Glutamatergic neuron (in vitro differentiated cells): ENCODE data around the gene HK1. TPM values are rescaled to one million over a fixed set of nuclear protein-coding genes. Genes with fewer than 3 reads are reported as not detected.

Source experiments
- DNase-seq: peaks from one replicate; pipeline ENCODE4 v3.0.0; 2022
- H3K27ac Mint-ChIP-seq: one replicate; pipeline ENCODE4 v1.8.0; 2020; ENCODE audit warnings: mild to moderate bottlenecking, mixed read lengths, inconsistent platforms; ENCODE audit not compliant: unreplicated experiment
- H3K27me3 Mint-ChIP-seq: one replicate; pipeline ENCODE4 v1.8.0; 2020; ENCODE audit warnings: mild to moderate bottlenecking, moderate library complexity, mixed read lengths, inconsistent platforms; ENCODE audit not compliant: unreplicated experiment
- H3K36me3 Mint-ChIP-seq: one replicate; pipeline ENCODE4 v1.8.0; 2020; ENCODE audit warnings: mild to moderate bottlenecking, mixed read lengths, inconsistent platforms; ENCODE audit not compliant: unreplicated experiment
- H3K4me1 Mint-ChIP-seq: one replicate; pipeline ENCODE4 v1.8.0; 2020; ENCODE audit warnings: mild to moderate bottlenecking, low read depth, mixed read lengths, inconsistent platforms; ENCODE audit not compliant: unreplicated experiment
- H3K4me3 Mint-ChIP-seq: one replicate; pipeline ENCODE4 v1.8.0; 2020; ENCODE audit warnings: mild to moderate bottlenecking, mixed read lengths, inconsistent platforms; ENCODE audit not compliant: unreplicated experiment
- H3K9me3 Mint-ChIP-seq: one replicate; pipeline ENCODE4 v1.8.0; 2020; ENCODE audit warnings: mild to moderate bottlenecking, moderate library complexity, mixed read lengths, inconsistent platforms; ENCODE audit not compliant: unreplicated experiment
- total RNA-seq: library from RNA; stranded (reverse); fragmentation: NEBNext Ultra II Directional; extraction: Animal tissue kit (Norgen Biotek cat#: 25700); gene quantifications from one replicate; pipeline ENCODE4 v1.2.1, GENCODE V29; 2021; ENCODE audit not compliant: unreplicated experiment
- TF ChIP-seq, protein P1 (sequence below): fragments of 200-600 bp; sonication (generic); IDR thresholded peaks from one replicate; pipeline ENCODE4 v1.5.0; 2021; ENCODE audit not compliant: partially characterized antibody, unreplicated experiment

The HK1 gene
- total RNA-seq, 1 donor from 2014 or later = 240 TPM

DNA sequence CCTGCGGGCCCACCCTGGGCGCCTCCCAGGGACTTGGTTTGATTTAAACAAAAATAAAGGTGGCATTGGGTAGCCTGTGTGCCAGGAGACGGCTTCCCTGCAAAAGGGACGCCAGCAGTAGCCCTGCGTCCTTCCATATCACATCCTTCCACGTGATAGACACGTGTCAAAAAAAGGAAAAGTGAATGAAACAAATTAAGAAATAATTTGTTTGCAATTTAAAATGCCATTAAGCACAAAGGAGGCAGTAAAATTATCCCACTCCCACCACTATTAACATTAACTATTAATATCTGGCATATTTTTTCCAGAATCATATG, 130.8 kb downstream of the HK1 start:
- TF ChIP-seq, protein P1, sequence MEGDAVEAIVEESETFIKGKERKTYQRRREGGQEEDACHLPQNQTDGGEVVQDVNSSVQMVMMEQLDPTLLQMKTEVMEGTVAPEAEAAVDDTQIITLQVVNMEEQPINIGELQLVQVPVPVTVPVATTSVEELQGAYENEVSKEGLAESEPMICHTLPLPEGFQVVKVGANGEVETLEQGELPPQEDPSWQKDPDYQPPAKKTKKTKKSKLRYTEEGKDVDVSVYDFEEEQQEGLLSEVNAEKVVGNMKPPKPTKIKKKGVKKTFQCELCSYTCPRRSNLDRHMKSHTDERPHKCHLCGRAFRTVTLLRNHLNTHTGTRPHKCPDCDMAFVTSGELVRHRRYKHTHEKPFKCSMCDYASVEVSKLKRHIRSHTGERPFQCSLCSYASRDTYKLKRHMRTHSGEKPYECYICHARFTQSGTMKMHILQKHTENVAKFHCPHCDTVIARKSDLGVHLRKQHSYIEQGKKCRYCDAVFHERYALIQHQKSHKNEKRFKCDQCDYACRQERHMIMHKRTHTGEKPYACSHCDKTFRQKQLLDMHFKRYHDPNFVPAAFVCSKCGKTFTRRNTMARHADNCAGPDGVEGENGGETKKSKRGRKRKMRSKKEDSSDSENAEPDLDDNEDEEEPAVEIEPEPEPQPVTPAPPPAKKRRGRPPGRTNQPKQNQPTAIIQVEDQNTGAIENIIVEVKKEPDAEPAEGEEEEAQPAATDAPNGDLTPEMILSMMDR = no peak
- H3K4me1 Mint-ChIP-seq = peaks cover 22% of the 10 kb centered on the region
- H3K27ac Mint-ChIP-seq = no peak overlapping the region
- H3K9me3 Mint-ChIP-seq = peaks cover 12% of the 10 kb centered on the region
- peak overlapping the region; percentile 65 for H3K4me3 Mint-ChIP-seq
- peaks cover 7% of the 10 kb centered on the region for H3K27me3 Mint-ChIP-seq
- H3K36me3 Mint-ChIP-seq = peaks cover 4% of the 10 kb centered on the region
- DNase-seq = no peak

DNA sequence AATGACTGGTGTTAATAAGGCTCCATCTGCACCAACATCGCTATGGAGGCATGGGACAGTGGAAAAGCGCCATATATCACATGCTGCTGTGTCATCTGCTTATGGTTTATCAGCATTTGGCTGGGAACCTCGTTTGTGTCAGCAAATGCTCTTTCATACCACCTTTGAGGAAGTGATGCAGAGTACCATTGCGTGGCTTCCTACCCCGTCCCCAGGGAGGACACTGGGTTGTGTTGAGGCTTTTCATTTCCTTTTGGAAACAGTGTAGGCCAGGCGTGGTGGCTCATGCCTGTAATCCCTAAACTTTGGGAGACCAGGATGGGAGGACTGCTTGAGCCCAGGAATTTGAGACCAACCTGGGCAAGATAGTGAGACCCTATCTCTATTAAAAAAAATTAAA, 131.7 kb downstream of the HK1 start:
- no peak for DNase-seq
- Mint-ChIP-seq H3K27ac (no peak overlapping the region), H3K36me3 (no peaks in the 10 kb centered on the region), H3K4me1 (peaks cover 23% of the 10 kb centered on the region), H3K9me3 (peaks cover 10% of the 10 kb centered on the region), H3K4me3 (no peak overlapping the region), H3K27me3 (peaks cover 7% of the 10 kb centered on the region)
- TF ChIP-seq, protein P1 = no peak

DNA sequence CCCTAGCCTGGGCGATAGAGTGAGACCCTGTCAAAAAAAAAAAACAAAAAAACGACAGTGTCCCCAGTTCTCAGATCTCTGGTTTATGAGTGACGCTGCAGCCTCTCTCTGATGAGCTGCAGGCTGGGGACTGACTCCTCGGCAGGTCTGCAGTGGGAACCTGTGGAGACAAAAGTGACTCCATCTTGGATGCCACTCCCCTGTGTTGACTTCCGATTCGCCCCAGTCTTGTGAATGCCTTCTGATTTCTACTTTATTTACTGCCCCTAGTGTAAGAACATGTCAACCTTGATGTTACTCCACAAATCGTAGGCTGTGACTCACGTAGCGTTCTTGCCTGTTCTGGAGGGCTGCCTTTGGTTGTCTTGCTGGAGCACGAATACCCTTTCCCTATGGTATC, 132.2 kb downstream of the HK1 start:
- Mint-ChIP-seq H3K27me3 (peaks cover 7% of the 10 kb centered on the region), H3K27ac (no peak overlapping the region), H3K9me3 (peaks cover 8% of the 10 kb centered on the region), H3K4me1 (peaks cover 20% of the 10 kb centered on the region), H3K4me3 (no peak overlapping the region), H3K36me3 (no peaks in the 10 kb centered on the region)
- TF ChIP-seq, protein P1 = no peak
- DNase-seq = no peak

DNA sequence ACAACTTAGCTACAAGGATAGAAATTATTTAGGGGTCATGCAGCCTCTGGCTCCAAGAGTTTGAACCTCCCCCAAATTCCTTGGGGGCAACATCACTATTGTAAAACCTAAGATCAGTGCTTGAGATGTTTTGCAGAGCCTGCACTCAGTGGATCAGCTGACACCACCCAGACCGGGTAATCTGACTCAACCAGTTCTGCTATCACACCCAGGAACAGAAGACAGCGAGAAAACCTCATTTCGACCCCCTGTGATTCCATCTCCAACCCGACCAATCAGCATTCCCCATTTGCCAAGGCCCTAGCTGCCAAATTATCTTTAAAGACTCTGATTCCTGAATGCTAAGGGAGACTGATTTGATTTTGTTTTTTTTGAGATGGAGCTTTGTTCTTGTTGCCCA, 133.2 kb downstream of the HK1 start:
- TF ChIP-seq, protein P1 = no peak
- Mint-ChIP-seq H3K27me3 (peaks cover 5% of the 10 kb centered on the region), H3K27ac (no peak overlapping the region), H3K36me3 (no peaks in the 10 kb centered on the region), H3K4me1 (peaks cover 12% of the 10 kb centered on the region), H3K9me3 (peaks cover 7% of the 10 kb centered on the region), H3K4me3 (no peak overlapping the region)
- no peak for DNase-seq

DNA sequence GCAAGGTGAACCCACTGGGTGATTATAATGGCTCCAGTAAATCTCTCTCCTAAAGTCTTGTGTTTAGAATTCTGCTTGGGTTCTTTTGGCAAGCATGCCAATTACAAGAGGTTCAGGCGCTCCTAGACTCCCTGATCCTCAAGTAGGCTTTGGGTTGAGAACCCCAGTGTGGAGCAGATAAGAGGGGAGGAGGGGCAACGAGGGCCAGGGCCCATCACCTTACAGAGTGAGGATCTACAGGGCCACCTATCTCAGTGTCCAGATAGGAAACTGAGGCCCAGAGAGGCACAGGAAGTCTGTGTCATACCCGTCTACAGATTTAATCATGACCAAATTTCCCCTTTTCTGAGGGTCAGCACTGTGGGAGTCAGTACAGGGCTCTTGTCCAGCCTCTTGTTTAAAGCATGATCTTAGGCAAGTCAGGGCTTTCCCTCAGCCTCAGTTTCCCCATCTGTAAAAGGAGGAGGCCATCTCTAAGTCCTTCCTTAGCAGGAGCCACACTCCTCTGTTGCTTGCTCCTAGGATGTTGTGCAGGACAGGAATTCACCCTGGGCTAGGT, 134.0 kb downstream of the HK1 start:
- peaks cover 5% of the 10 kb centered on the region for H3K27me3 Mint-ChIP-seq
- TF ChIP-seq, protein P1 = no peak
- no peak for DNase-seq
- H3K27ac Mint-ChIP-seq = no peak overlapping the region
- H3K9me3 Mint-ChIP-seq = peaks cover 7% of the 10 kb centered on the region
- H3K4me3 Mint-ChIP-seq = no peak overlapping the region
- H3K36me3 Mint-ChIP-seq = no peaks in the 10 kb centered on the region
- peaks cover 8% of the 10 kb centered on the region for H3K4me1 Mint-ChIP-seq
